ENCODE results near the gene CAMK2A. TPM values are rescaled to one million over a fixed set of nuclear protein-coding genes. Genes with fewer than 3 reads are reported as not detected.

CAMK2A gene
- total RNA-seq (under 1 TPM in 1 of 2 donors, not detected in 1; under 0.01 TPM), polyA plus RNA-seq (not detected)

- 41% methylated on average over 26 of the region's 26 CpGs for WGBS
- TF ChIP-seq REST (IDR thresholded peaks at IDR 0.05): no peak
- TF ChIP-seq HNF4A (conservative IDR thresholded peaks at IDR 0.05): no peak
- DNase-seq (ENCODE audit: low spot score): no peak
Measured at GRCh38 chr5:150289551-150290390, at the start of gene CAMK2A. TSS of gene CAMK2A (minus strand) at chr5:150289773. CDS start at chr5:150289625, 148 bp downstream.

GRCh38 chr5:150339165-150339564 lies 49.6 kb upstream of the CAMK2A start:
- H3K4me1 ChIP-seq (ENCODE audit: control insufficient read depth in 4 of 4, insufficient read depth in 4 of 4, low read length in 3 of 4): no peaks in the 10 kb centered on the region
- H3K27me3 ChIP-seq (ENCODE audit: control insufficient read depth in 4 of 4, insufficient read depth in 4 of 4, low read length in 3 of 4): no peaks in the 10 kb centered on the region
- DNase-seq (ENCODE audit: low spot score): no peak
- 77% methylated on average over 5 of the region's 5 CpGs for WGBS
- H3K9me3 ChIP-seq (ENCODE audit: control insufficient read depth in 4 of 4, low read length in 3 of 4): no peaks in the 10 kb centered on the region
- no peak overlapping the region for H3K4me3 ChIP-seq (ENCODE audit: low read depth in 1 of 3, low read length in 3 of 3)
- H3K9ac ChIP-seq (ENCODE audit: low read depth in 1 of 2, low read length in 2 of 2): no peak overlapping the region
- no peak overlapping the region for H3K27ac ChIP-seq (ENCODE audit: low read depth in 1 of 2, low read length in 2 of 2)
- TF ChIP-seq ZBTB33 (IDR thresholded peaks at IDR 0.05): no peak
- no peaks in the 10 kb centered on the region for H3K36me3 ChIP-seq (ENCODE audit: control insufficient read depth in 4 of 4, insufficient read depth in 3 of 4, low read depth in 1 of 4, low read length in 3 of 4)

More at GRCh38 chr5:150289551-150290390, at the start of gene CAMK2A:
- H3K9ac ChIP-seq (ENCODE audit: low read depth in 1 of 2, low read length in 2 of 2): no peak within 1 kb of the TSS
- peaks cover 0 to 4% (median 0%) of the 10 kb centered on the region in 4 donors for H3K27me3 ChIP-seq (ENCODE audit: control insufficient read depth in 4 of 4, insufficient read depth in 4 of 4, low read length in 3 of 4)
- H3K4me3 ChIP-seq (ENCODE audit: low read depth in 1 of 3, low read length in 3 of 3): no peak within 1 kb of the TSS
- H3K36me3 ChIP-seq (ENCODE audit: control insufficient read depth in 4 of 4, insufficient read depth in 3 of 4, low read depth in 1 of 4, low read length in 3 of 4): no peaks in the 10 kb centered on the region
- no peak within 1 kb of the TSS for H3K27ac ChIP-seq (ENCODE audit: low read depth in 1 of 2, low read length in 2 of 2)
- no peaks in the 10 kb centered on the region for H3K9me3 ChIP-seq (ENCODE audit: control insufficient read depth in 4 of 4, low read length in 3 of 4)
- H3K4me1 ChIP-seq (ENCODE audit: control insufficient read depth in 4 of 4, insufficient read depth in 4 of 4, low read length in 3 of 4): no peaks in the 10 kb centered on the region

GRCh38 chr5:150338546-150338945 lies 49.0 kb upstream of the CAMK2A start:
- Histone ChIP-seq H3K4me1 (ENCODE audit: control insufficient read depth in 4 of 4, insufficient read depth in 4 of 4, low read length in 3 of 4) (no peaks in the 10 kb centered on the region), H3K4me3 (ENCODE audit: low read depth in 1 of 3, low read length in 3 of 3) (no peak overlapping the region), H3K27me3 (ENCODE audit: control insufficient read depth in 4 of 4, insufficient read depth in 4 of 4, low read length in 3 of 4) (no peaks in the 10 kb centered on the region), H3K9ac (ENCODE audit: low read depth in 1 of 2, low read length in 2 of 2) (no peak overlapping the region), H3K9me3 (ENCODE audit: control insufficient read depth in 4 of 4, low read length in 3 of 4) (no peaks in the 10 kb centered on the region), H3K36me3 (ENCODE audit: control insufficient read depth in 4 of 4, insufficient read depth in 3 of 4, low read depth in 1 of 4, low read length in 3 of 4) (no peaks in the 10 kb centered on the region), H3K27ac (ENCODE audit: low read depth in 1 of 2, low read length in 2 of 2) (no peak overlapping the region)
- DNase-seq (ENCODE audit: low spot score): no peak
- 94% methylated on average over 11 of the region's 11 CpGs for WGBS
- TF ChIP-seq GABPA (IDR thresholded peaks at IDR 0.05 in 1 of 2, conservative IDR thresholded peaks at IDR 0.05 in 1 of 2) (no peak), YY1 (IDR thresholded peaks at IDR 0.05) (no peak), FOXA1 (IDR thresholded peaks at IDR 0.05) (no peak), REST (IDR thresholded peaks at IDR 0.05) (no peak), RAD21 (IDR thresholded peaks at IDR 0.05) (no peak), NR2F2 (IDR thresholded peaks at IDR 0.05) (no peak), TAF1 (conservative IDR thresholded peaks at IDR 0.05) (no peak), SP1 (IDR thresholded peaks at IDR 0.05) (no peak), JUND (IDR thresholded peaks at IDR 0.05) (no peak), ZBTB33 (IDR thresholded peaks at IDR 0.05) (no peak), RXRA (IDR thresholded peaks at IDR 0.05) (no peak), MAX (IDR thresholded peaks at IDR 0.05) (no peak), EGR1 (IDR thresholded peaks at IDR 0.05; ENCODE audit: low read depth in 2 of 2) (no peak)
